HUDEP-2 (cell line): Measurements from ENCODE around the gene C4orf51.

Experiments
- DNase-seq, 76 experiments: peaks; one replicate each; lab custom pipeline; 2025; ENCODE audit not compliant: unreplicated experiment in 76 of 76; lab: John Stamatoyannopoulos, UW

The C4orf51 gene

DNA sequence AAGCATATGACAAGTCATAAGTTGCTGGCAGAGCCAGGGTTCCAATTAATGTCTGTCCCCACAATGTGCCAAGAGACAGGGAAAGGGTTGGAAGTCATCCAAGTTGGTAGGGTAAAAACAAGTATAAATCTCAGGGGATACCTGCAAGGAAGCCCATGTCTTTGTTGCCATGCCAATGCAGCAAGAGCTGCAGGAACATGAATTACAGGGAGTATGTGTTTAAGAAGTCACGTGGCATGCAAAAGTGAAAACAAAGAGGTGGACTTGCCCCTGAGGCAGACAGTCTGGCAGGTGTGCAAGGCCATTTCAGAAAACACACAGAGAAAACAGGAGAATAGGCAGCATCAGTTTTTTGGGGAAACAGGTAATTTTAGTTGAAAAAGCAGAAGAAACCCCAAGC is 29.4 kb downstream of the C4orf51 start:
- no peak for DNase-seq

DNA sequence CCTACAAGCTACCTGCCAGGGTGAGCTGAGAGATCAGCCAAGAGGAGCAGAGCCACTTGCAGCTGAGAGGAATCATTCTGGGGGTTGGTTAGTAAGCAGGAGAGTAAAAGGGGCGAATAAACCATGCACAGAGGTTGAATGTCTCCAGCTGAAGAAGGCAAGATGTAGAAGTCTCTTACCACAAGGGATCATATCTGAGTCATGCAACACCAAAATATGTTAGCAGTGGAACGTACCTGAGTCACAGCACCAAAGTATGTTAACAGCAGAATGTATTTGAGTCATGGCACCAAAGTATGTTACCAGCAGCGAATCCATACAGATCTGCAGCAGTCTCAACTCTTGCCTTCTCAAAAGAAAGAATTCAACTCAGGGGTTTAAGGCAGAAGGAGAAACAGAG is 29.9 kb downstream of the C4orf51 start:
- DNase-seq: no peak

DNA sequence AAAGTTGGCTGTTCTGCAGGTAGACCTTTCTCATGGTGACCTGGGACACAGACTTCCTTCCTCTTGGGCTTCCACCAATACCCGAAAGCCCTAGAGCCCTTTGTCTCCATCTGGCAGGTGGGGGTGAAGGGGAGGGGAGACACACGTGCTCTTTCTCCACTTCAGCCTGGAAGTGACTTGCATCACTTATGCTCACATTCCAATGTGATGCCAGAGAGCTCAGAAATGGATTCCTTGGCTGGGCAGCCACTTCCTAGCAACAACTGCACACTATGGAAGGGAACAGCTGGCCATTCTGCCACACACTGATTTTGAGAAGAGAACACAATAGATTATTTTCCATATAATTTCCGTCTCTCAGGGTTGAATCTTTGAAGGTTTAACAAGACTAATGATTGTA is 36.3 kb downstream of the C4orf51 start:
- DNase-seq: no peak

DNA sequence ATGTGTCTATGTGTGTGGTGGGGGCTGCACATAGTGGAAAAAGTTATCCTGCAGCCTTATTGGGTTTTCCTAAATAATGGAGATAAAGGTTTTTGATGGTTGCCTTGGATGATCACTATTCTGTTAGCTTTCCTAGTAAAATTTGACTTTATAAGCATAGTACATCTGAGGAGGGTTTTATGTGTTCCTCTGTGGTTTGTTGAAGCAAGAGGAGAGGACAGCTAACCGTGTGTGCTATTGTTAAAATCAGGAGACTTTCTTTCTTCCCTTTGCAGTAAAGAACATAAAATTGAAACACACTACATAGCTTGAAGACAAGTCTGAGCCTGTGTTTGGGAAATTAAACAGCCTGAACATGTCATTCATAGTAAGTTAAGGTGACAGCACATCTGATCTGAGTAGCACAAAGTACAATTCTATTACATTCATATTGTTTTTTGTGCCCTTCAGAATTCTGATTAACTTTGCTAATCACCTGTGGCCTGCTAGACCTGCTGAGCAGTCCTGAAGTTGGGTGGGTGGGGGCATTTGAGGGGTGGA is 36.8 kb downstream of the C4orf51 start:
- no peak for DNase-seq

DNA sequence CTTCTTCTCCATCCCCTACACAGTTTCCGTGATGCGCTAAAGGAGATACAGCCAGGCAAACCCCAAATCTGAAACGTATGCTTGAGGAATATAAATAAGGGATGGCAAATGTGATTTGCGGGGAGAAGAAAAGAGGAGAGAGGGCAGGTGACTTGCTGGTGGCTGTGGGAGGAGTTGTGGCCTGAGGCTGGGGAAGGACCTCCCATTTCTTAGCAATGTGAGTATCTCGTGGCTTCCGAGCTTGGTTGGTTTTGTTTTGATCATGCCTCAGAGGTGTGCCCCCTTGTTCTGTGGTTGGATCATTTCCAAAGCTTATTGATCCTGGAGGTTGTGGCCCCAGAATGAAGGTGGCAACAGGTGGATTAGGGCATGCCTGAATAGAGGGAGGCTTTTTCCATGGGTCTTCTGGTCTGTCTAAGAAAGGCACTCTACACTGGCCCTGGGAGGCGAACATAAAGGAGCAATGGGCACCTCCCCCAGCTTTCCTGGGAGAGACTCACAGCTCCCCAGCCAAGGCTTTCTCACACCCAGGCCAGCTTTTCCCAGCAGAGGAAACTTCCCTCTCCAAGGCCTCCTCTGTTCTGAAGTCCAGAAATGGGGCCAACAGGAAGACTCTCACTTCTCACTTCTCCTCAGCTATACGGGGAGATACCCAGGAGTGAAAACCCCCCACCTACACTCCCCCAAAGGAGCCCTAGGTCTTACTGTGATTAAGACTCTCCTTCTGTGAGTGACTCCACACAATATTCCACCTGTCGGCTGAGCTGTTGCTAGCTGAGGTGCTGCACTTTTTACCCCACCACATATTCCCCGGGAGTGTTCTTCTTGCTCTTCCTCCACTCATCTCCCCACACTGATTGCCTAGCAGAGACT is 40.0 kb downstream of the C4orf51 start:
- no peak for DNase-seq

DNA sequence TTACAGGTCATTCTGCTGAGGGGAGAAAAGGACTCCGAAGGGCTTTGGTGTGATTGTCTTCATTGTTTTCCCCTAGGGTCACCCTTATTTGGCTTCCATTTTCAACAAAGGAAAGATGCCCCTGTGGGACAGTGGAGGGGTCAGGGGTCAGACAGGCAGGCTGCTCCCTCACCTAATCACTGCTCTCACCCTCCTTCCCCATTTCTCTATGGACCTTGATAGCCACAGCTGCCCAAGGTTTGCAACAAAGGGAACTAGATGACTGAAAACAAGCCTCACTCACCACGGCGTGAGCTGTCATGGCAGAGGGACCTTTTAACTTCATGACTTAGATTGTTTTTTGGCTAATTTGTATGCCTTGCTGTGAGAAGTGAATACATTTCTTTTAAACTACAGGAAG is 40.7 kb downstream of the C4orf51 start:
- DNase-seq: no peak

DNA sequence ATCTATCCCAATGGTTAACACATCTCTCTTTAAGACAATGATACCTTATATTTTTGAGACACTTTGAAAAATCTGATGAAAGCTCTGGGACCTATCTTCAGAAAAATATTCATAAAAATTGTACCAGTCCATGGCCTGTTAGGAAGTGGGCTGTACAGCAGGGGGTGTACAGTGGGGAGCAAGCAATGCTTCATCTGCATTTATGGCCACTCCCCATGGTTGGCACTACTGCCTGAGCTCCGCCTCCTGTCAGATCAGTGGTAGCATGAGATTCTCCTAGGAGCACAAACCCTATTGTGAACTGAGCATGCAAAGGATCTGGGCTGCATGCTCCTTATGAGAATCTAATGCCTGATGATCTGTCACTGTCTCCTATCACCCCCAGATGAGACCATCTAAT is 42.6 kb downstream of the C4orf51 start:
- DNase-seq: peak in 2 of 76 experiments; percentile 4 to 8

DNA sequence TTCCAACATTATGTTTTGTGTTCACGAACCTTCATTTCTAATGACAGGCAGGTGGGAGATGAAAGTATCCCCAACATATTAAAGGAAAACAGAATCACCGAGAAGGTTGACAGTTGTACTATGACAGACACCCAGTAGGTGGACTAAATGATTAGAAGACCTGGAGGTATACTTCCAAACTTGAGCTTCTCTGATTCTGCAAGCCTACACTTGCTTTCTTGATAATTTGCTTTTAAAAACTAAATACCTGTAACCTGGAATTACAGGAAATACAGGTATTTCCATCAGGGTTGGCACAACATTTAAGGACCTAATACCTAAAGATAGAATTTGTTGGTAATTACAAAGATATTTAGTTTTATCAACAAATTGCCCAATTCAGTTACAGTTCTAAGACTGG is 43.4 kb downstream of the C4orf51 start:
- no peak for DNase-seq

DNA sequence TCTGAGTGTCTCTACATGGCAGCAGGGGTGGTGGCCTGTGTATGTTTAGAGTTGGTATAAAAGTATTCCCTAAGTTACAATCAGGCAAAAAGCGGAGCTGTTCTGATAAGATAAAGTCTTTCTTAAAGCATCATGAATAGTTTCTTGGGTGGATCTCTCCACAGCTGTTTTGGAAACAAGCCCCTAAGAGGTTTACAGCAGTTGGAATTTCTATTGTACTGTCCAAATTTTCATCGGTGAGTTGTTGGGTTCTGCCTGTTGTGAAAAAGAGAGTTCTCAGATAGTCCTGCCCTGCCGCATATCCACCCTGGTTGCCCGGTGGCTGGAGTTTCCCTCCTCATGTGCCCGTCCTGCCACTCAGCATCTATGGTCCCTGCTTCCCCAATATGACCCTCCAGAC is 50.1 kb downstream of the C4orf51 start:
- no peak for DNase-seq

DNA sequence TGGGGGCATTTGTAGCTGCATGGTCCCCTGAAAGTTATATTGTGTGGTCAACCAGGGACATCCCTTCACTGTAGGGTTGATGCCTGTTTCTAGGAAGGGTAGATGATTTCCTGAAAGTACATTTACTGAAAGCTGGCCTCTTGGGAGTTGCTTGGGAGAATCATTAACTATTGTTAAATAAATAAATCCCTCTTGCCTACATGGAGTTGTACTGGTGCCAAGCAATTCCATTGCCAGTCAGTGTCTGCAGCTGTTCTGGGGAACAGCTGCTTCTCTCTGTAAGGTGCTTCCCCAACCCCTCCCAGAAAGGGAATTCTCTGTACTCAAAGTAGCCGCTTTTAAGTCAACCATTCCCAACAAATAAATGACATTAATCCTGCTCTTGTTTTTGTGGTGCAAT is 51.1 kb downstream of the C4orf51 start:
- no peak for DNase-seq

DNA sequence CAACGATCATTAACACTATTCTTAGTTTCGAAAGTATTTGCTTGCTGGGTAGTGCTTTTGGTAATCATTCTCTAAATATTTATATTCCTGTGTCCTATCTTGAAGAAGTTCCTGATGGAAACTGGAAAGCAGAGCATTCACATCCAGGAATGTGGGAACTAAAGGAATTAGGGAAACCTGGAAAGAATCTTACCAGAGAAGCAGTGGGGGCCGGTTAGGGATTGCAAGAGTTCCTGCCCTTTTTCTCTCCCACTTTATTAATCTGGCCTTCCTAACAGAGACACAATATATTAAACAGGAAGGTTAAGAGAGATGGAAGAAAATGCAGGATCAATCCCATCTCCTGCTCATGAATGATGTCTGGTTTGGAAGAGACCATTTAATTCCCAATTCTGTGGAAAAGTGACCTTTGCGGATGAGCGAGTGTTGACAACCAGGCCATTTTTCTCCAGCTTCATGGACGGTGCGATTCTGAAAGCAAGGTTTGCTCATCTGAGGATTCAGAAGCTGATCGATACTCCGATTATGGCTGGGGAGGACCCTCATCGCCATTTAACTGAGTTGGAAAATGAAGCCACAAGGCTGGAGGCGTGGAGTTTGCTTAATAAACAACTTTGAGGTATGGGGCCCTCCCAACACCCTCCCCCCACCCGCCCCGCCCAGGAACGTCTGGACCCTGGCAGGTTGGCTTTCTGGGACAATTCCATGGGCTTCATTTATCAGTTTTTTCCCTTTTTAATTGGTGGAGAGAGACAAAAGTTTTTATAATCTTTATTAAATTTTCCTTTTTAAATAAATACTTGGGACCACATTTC is 52.3 kb downstream of the C4orf51 start:
- DNase-seq: no peak

DNA sequence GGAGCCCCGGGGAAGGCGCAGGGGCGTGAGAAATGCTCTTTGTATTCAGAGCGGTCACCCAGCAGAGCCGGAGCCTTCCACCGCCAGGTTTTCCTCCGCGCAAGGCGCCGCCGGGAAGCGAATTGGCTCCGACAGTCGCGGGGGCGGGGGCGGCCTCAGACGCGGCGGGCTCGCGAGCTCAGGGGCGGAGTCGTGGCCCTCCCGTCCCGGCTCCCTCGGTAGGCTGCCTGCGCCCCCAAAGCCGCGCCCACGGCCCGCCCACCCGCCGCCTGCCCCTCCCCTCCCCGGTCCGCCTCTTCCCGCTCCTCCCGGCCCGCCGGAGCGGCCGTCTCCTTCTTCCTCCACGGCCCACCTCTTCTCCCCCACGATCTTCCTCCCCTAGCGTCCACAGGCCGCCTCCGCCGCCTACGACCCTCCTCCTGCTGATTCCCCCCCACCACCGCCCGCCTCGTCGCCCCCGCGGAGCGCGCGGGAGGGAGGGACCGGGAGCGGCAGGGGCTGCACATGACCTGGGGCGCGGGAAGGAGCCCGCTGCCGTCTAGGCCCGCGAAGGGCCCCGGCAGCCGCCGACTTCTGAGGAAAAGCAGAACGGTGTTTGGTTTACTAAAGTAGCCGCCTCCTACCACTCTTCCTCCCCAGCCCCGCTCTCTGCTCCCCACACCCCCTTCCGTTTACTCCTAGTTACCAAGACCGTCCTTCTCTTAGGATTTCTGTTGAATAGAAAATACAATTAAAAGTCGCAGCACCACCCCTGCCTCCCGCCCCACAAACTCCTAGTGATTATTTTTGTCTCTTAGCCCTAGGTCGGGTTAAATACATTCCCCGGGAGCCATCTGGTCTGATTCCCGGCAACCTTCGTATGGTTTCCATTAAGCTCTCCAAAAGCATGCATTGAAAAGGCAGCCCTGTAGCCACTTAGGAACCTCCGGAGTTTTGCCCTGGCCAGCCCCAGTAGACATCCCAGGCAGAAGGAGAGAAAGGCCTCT is 53.2 kb downstream of the C4orf51 start:
- DNase-seq: peak in 73 of 76 experiments; percentile 3 to 86 (median 63)

DNA sequence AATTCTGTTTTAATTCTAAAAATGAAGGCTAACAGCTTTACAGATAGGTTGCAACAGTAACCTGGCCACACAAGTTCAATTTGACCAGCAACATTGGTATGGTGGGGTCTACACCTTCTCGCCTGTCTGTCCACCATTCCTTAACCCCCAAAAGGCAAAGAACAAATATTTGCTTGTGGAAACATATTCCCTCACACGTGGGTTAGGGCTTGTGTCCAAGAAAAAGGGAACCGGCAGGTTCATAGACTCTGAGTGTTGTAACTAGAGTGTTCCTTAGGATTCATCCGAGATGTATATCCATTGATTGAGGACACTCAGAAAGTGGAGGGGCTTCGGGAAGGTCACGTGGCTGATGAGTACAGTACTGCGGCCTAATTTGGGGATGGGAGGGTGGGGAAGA is 54.1 kb downstream of the C4orf51 start:
- DNase-seq: no peak

DNA sequence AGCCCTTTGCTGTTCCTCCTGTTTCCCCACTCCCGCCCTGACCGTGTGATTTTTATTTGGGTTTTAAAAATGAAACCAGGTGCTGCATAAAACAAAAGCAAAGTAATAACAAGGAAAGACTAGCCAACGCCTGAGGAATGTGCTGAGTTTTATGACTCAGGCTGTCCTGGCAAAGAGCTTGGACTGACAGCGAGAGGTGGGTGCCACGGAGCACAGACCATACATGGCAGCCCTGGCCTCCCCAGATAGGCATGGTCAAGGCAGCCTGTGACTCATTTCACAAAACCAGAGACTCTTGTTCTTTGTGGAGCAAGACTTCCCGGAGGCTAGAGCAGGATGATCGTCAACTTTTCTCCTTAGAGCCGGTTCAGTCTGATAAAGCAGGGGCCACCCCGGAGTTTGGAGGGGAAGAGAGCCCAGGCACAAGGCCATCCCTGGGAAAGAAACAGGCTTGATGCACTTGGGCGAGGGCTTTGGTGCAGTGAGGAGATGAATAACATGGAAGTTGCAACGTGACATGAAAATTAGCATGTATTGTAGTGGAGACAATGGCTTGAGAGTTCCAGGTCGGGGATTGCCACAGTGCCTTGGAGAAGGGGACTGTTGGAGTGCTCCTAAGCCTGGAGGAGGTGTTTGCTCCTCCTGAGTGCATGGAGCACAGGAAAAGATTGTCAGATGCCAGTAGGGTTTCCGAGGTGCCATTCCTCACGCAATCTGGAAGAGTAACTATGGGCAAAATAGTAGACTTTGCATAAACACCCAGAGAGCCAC is 54.8 kb downstream of the C4orf51 start:
- DNase-seq: no peak

DNA sequence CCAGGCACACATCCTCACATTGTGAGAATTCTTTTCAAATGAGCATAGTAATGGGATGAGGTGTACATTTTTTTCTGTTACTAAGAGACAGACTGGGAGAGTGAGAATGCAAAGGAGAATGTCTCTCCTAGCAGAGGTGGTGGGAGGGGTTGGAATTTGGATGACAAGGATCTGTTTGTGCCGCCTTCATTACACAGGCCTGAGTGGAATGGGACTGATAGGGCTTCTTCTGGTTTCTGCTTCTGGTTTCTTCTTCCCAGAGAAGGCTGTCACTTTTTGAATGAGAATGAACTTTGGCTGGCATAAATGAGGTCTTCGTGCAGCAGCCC is 55.4 kb downstream of the C4orf51 start:
- no peak for DNase-seq

DNA sequence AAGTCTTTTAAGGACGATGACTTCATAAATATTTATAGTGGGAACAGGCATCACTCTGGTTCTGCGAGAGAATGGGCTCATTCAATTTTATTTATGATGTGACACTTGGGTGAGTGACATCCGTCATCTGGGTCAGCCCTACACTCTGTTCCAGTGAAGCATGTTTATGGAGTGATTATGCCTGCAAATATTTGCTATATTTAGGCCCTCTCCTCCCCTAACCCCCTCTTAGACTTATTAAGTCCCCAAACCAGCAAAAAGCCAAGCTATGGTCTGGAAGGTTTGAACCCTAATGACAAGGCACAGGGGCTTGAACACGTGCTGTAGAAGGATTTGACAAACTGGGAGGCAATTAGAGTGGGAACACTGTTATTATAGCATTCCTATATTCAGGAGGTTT is 55.9 kb downstream of the C4orf51 start:
- DNase-seq: no peak

DNA sequence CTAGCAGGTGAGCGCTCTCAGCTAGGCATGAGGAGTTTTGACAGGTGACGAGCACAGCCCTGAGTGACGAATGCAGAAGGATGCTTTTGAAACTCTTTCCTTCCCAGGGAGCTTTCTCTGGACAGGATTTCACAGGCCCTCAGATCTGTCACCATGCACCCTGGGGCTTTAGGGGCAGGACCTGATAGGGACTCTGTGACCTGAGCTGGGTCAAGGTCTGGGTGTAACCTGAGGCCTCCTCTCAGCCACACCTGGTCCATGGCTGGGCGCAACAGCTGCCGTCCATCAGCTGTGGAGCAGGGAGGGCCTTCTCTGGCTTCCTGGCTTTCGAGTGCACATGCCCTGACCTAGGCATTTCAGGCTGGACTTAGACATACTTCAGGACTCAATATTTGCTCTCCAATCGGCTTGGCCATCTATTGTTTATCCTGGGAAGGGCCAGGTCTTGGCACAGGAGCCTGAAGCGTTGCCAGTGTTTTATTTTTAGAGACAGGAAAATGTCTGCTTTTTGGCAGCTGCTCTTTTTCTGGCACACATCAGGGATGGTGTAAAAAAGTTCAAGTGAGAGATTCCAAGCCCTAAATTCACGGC is 56.4 kb downstream of the C4orf51 start:
- DNase-seq: no peak

DNA sequence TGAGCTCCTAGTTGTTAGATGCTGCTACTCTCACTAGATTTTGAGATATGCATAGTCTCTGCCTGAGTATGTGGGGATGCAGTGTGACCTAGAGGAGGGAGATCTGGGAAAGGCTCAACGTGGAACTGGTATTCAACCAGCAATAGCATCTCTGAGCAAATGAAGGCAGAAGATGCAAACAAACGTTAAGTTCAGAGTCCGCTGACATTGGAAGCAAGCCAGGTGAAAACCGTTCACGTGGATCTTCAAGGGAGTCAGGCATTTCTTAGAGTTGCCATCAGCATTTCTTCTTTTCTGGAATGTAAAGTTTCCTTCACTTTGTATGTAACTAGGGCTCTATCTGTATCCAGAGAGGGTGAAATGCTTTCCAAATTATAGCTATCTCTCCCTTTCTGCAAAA is 59.9 kb downstream of the C4orf51 start:
- DNase-seq: no peak

DNA sequence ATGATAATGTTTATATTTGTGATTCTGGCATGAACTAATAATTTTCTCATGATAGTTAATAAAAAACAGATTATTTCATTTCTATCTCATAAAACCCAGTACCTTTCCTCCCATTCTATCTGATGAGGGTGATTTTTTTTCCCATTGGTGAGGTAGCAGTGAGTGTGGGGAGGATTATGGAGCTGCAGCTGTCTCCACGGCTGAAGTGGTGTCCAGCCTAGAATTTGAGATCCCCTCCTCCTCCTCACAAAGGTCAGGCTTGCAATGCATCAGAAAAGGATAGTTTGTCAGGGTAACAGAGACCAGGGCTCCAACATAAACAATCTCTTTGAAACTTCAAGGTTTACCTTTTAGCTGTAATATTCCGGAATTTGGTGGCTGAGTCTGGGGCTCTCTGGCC is 60.9 kb downstream of the C4orf51 start:
- DNase-seq: no peak

DNA sequence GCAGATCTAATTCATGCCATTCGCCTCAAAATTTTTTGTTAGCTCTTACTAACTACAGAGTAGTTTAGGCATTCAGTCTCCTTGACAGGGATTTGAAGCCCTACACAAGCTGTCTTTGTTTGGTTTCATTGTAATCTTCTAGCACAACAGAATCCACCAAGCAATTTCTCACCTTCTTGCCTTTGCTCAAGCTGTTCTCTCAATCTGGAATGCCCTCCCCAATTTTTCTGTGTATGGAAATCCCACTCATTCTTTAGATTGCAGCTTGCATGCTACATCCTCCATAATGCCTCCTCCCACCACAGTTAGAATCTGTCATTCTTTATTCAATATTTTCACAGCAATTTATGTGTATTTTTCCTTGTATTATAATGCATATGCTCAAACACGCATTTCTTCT is 63.7 kb downstream of the C4orf51 start:
- no peak for DNase-seq
